ENCODE measurements around the gene HUWE1. TPM values are rescaled to one million over a fixed set of nuclear protein-coding genes. Genes with fewer than 3 reads are reported as not detected.

Gene HUWE1
- total and polyA plus RNA-seq, 2 donors (not counting 1 experiment from before 2014, with no cell fraction given): 45.2 to 210 TPM

- Histone ChIP-seq H3K36me3 (replicated peaks in 1 of 2; ENCODE audit: control extremely low read depth in 1 of 2, control insufficient read depth in 1 of 2, extremely low read depth in 1 of 2, insufficient read depth in 2 of 2, low read length in 1 of 2) (peaks cover 5 to 81% of the 10 kb centered on the region in 2 experiments), H3K4me3 (ENCODE audit: control extremely low read depth in 1 of 5, extremely low read depth in 1 of 5, insufficient read depth in 1 of 5, low read depth in 2 of 5, low read length in 4 of 5) (no peak overlapping the region), H3K9me3 (ENCODE audit: control extremely low read depth in 1 of 3, control insufficient read depth in 2 of 3, insufficient read depth in 1 of 3, low read length in 2 of 3) (no peaks in the 10 kb centered on the region), H3K27ac (ENCODE audit: low read length in 2 of 2) (no peak overlapping the region), H3K79me2 (ENCODE audit: control insufficient read depth, insufficient read depth, low read length) (no peaks in the 10 kb centered on the region), H3K4me2 (replicated peaks; ENCODE audit: low read depth, low read length, poor library complexity, severe bottlenecking) (no peak overlapping the region), H2AFZ (ENCODE audit: insufficient read depth, low read depth, low read length, poor library complexity, severe bottlenecking) (no peak overlapping the region), H3K4me1 (ENCODE audit: control insufficient read depth in 2 of 2, insufficient read depth in 2 of 2, low read length in 2 of 2) (no peaks in the 10 kb centered on the region), H3K9ac (ENCODE audit: low read length) (no peak overlapping the region), H3K27me3 (replicated peaks in 1 of 4; ENCODE audit: control extremely low read depth in 1 of 4, control insufficient read depth in 3 of 4, insufficient read depth in 4 of 4, low read length in 3 of 4) (no peaks in the 10 kb centered on the region), H4K20me1 (ENCODE audit: control insufficient read depth, insufficient read depth, low read length, poor library complexity, severe bottlenecking) (no peaks in the 10 kb centered on the region)
- ChIA-PET POLR2A (no interaction called here), CTCF (no interaction called here)
- ATAC-seq (ENCODE audit: low read depth) (no peak), DNase-seq (no peak)
- Mint-ChIP-seq H3K4me1 (no peaks in the 10 kb centered on the region), H3K27ac (no peak overlapping the region), H3K27me3 (no peaks in the 10 kb centered on the region), H3K4me3 (no peak overlapping the region), H3K9me3 (ENCODE audit: insufficient read depth) (no peaks in the 10 kb centered on the region)
- intact Hi-C loops (cut with micrococcal nuclease): no loop called here
- no CpG with 5 or more reads among the region's 5 CpGs for WGBS (ENCODE audit: insufficient coverage)
- TF ChIP-seq EZH2 (IDR thresholded peaks at IDR 0.05; ENCODE audit: borderline replicate concordance, insufficient read depth, low read depth, low read length, poor library complexity, severe bottlenecking): no peak
- no peak for TF ChIP-seq CTCF (IDR thresholded peaks at IDR 0.05)
Observed at GRCh38 chrX:53587795-53588420, 98.6 kb downstream of the HUWE1 start.

GRCh38 chrX:53584891-53585290, 101.6 kb downstream of the HUWE1 start:
- Histone ChIP-seq H3K4me2 (replicated peaks; ENCODE audit: low read depth, low read length, poor library complexity, severe bottlenecking) (no peak overlapping the region), H4K20me1 (ENCODE audit: control insufficient read depth, insufficient read depth, low read length, poor library complexity, severe bottlenecking) (no peaks in the 10 kb centered on the region), H3K27me3 (replicated peaks in 1 of 4; ENCODE audit: control extremely low read depth in 1 of 4, control insufficient read depth in 3 of 4, insufficient read depth in 4 of 4, low read length in 3 of 4) (no peaks in the 10 kb centered on the region), H3K27ac (ENCODE audit: low read length in 2 of 2) (no peak overlapping the region), H3K9me3 (ENCODE audit: control extremely low read depth in 1 of 3, control insufficient read depth in 2 of 3, insufficient read depth in 1 of 3, low read length in 2 of 3) (no peaks in the 10 kb centered on the region), H3K4me1 (ENCODE audit: control insufficient read depth in 2 of 2, insufficient read depth in 2 of 2, low read length in 2 of 2) (no peaks in the 10 kb centered on the region), H3K4me3 (ENCODE audit: control extremely low read depth in 1 of 5, extremely low read depth in 1 of 5, insufficient read depth in 1 of 5, low read depth in 2 of 5, low read length in 4 of 5) (no peak overlapping the region), H2AFZ (ENCODE audit: insufficient read depth, low read depth, low read length, poor library complexity, severe bottlenecking) (no peak overlapping the region), H3K79me2 (ENCODE audit: control insufficient read depth, insufficient read depth, low read length) (no peaks in the 10 kb centered on the region), H3K9ac (ENCODE audit: low read length) (no peak overlapping the region), H3K36me3 (replicated peaks in 1 of 2; ENCODE audit: control extremely low read depth in 1 of 2, control insufficient read depth in 1 of 2, extremely low read depth in 1 of 2, insufficient read depth in 2 of 2, low read length in 1 of 2) (peaks cover 2 to 77% of the 10 kb centered on the region in 2 experiments)
- POLR2A ChIA-PET: no interaction called here
- 100% methylated on average over 2 of the region's 9 CpGs for WGBS (ENCODE audit: insufficient coverage)
- TF ChIP-seq CTCF (IDR thresholded peaks at IDR 0.05): no peak
- TF ChIP-seq EZH2 (IDR thresholded peaks at IDR 0.05; ENCODE audit: borderline replicate concordance, insufficient read depth, low read depth, low read length, poor library complexity, severe bottlenecking): no peak
- CTCF ChIA-PET: no interaction called here
- Mint-ChIP-seq H3K4me1 (no peaks in the 10 kb centered on the region), H3K4me3 (no peak overlapping the region), H3K27ac (no peak overlapping the region), H3K27me3 (no peaks in the 10 kb centered on the region), H3K9me3 (ENCODE audit: insufficient read depth) (no peaks in the 10 kb centered on the region)
- ATAC-seq (ENCODE audit: low read depth): no peak
- DNase-seq: no peak
- intact Hi-C loops (cut with micrococcal nuclease): no loop called here
